HPDE6-E6E7 (cell line): ENCODE results near the gene SLC22A1.
"Not testable (repeated sequence)": the region's sequence is repeated elsewhere in the genome, so short reads cannot be mapped to it uniquely, and the experiment has no call there.

Experiments
- DNase-seq: peaks from one replicate; pipeline ENCODE4 v3.0.0; 2011; ENCODE audit warnings: missing footprints; ENCODE audit errors: extremely low spot score

Gene SLC22A1

GRCh38 chr6:160093946-160094345, 27.7 kb upstream of the SLC22A1 start:
- no peak for DNase-seq

- DNase-seq, result no peak
Measured at GRCh38 chr6:160095146-160095845, 26.3 kb upstream of the SLC22A1 start.

- DNase-seq, result no peak
Measured at GRCh38 chr6:160101277-160102205, 20.1 kb upstream of the SLC22A1 start.

GRCh38 chr6:160102399-160102798, 19.2 kb upstream of the SLC22A1 start:
- no peak for DNase-seq

GRCh38 chr6:160102956-160103824, 18.4 kb upstream of the SLC22A1 start:
- no peak for DNase-seq

- DNase-seq, result no peak
Measured at GRCh38 chr6:160103825-160104100, 17.9 kb upstream of the SLC22A1 start.

GRCh38 chr6:160104821-160105517, 16.6 kb upstream of the SLC22A1 start:
- no peak for DNase-seq

GRCh38 chr6:160106010-160106409, 15.6 kb upstream of the SLC22A1 start:
- no peak for DNase-seq

- DNase-seq, result no peak
Measured at GRCh38 chr6:160106701-160107100, 14.9 kb upstream of the SLC22A1 start.

GRCh38 chr6:160108077-160108476, 13.5 kb upstream of the SLC22A1 start:
- DNase-seq, result no peak

GRCh38 chr6:160110586-160111123, 11.0 kb upstream of the SLC22A1 start:
- no peak for DNase-seq

GRCh38 chr6:160111806-160112205, 9.8 kb upstream of the SLC22A1 start:
- DNase-seq, result no peak

GRCh38 chr6:160112628-160113299, 8.9 kb upstream of the SLC22A1 start:
- no peak for DNase-seq

- not testable (repeated sequence) for DNase-seq
Measured at GRCh38 chr6:160114536-160114935, 7.1 kb upstream of the SLC22A1 start.

- no peak for DNase-seq
Measured at GRCh38 chr6:160115421-160115820, 6.2 kb upstream of the SLC22A1 start.

- no peak for DNase-seq
Measured at GRCh38 chr6:160116411-160116810, 5.2 kb upstream of the SLC22A1 start.

GRCh38 chr6:160117137-160117536, 4.5 kb upstream of the SLC22A1 start:
- DNase-seq, result no peak

- DNase-seq, result no peak
Measured at GRCh38 chr6:160118620-160119229, 2.9 kb upstream of the SLC22A1 start.

GRCh38 chr6:160120087-160120486, 1.5 kb upstream of the SLC22A1 start:
- no peak for DNase-seq

- DNase-seq, result no peak
Measured at GRCh38 chr6:160121981-160122380, 366 bp downstream of the SLC22A1 start.
